T-helper 22 cell (primary cell): ENCODE results near the gene NOS1AP.
"Not testable (repeated sequence)": the region's sequence is repeated elsewhere in the genome, so short reads cannot be mapped to it uniquely, and the experiment has no call there.

Source experiments
- DNase-seq: peaks from one replicate; pipeline ENCODE4 v3.0.0-alpha.2; 2020; ENCODE audit warnings: low read depth

Gene NOS1AP

DNA sequence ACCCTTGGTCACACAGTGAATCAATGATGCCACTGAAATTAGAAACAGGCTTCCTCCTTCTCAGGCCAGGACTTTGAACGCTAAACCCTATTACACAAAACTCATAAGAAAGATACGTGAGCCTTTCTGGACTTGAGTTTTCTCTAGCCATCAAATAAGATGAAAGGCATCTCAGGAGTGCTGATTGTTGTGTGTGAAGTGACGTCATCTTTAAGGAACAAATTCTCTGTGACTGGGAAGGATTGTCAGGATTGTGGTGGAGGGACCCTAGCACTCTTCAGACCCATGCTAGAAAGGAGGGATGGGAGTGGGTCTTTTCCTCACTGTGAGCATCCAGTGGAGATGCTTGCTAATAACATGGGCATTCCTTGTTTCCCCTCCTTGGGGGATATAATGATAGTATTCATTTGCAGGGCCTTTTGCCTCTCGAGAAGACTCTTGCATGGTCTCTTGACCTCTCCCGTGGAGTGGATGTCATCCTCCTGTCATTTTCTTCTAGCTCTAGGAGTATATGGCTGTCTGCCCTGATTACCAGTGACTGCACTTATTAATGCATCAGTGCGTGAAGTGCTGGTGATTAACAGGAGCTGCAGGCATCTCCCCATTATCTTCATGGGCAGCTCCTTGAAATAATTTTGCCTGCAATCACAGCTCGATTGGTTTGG, 267.3 kb downstream of the NOS1AP start:
- DNase-seq, result no peak

DNA sequence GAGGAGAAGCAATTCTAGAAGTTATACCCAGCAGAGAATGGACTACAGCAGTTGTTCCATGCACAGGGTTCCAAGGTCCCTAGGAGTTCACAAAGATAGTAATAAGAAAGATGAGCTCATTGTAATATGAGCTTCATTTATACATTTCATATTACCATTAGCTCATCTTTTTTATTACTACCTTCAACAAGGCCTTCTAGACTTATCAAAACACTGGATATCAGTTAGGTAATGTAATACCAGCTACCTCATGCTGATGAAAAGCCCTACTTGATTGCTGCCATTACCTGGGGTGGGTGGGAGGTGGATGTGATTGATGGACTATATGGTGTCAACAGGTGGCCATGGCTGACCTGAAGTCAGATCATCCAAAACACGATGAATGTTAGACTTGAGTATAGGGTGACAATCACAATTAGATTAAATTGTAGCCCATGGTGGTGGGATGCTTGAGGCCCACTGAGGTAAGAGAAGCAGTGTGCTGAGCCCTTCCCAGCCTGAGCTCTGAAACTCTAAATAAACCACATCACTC, 273.0 kb downstream of the NOS1AP start:
- no peak for DNase-seq

DNA sequence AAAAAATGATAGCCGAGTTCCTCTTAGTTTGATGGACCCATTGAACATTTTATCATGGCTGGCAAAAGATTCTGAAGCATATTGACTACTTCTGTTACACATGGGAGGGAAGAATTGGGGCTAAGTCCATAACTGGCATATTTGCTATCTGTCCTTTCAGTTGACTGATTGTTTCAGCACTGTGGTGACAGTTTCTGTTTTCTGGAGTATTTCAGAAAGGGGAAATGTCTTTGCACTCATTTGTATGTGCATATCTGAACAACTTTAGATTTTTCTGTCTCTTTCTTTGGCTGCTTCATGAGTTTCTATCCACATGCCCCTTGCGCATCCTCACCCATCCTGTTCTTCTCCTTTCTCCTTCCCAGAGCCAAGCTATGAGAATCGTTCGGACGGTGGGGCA, 274.0 kb downstream of the NOS1AP start:
- DNase-seq, result no peak

DNA sequence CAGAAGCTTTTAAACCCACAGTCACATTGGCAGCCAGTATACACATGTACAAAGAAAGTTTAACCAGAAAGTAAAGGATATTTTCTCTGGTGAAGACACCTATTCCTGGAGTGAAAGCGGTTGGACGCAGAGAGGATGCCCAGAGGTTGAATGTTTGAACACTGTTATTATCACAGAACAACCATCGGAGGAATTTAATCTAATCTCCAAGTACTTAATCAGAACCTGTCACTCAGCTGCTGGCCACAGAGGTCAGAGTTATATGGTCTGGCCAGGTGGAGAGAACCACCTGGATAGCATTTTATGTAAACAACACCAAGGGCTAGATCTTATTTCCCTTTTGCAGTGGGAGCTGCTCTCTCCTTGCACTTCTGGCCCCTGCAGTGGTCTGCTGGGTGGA, 277.8 kb downstream of the NOS1AP start:
- DNase-seq, result no peak

DNA sequence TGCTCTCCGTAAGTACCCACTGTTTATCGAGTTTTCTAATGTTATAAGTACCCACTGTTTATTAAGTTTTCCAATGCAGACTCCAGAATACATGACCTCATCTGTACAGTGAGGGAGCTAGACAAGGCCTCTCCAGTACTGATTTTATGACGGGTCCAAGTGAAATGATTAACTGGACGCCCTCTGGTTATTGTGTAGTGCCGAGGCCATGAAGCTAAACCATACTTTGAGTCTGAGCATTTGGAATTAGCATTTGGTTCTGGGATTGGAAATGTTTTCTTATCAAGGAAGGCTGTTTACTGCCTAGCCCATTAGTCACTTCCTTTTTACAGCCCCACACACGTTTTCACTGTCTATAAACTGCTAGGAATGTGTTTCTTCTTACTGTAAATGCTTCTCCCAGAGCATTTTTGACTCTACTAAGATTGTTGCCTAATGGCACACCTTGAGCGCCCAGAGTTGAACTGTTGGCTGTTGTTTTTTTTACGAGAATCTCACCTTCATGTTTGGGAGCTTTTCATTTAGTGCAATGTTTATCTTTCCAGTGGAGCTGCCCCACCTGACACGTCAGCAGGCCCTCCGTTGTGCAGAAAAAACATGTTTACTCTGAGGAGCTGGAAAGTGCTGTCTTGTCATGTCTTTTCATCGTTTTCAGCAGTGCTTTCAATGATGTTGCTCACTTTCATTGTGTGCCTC, 280.3 kb downstream of the NOS1AP start:
- no peak for DNase-seq

DNA sequence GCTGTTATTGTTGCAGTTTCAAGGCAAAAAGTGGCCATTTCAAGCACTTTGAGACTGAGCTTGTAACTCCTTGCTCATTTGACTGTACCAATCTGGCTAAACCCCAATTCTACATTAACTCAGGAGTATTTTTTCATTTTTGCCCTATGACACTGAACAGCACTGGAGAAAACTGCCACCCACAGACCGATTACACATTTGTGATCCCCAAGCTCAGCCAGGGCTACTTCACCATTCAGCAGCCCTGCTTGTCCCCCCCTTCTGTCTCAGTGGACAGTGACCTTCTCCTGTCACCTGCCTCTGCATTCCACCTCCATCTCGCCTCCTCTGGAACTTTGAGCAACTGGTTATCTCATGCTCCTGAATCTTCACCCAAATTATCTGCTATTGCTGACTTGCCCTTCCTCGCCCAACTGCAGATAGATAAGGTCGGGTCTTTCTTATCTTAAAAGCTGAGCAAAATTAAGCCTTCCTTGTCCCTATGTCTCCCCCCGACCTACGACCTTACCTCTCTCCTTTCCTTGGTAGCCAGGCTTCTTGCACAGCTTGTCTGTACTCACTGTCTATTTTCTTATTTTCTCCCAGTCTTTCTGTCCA, 281.9 kb downstream of the NOS1AP start:
- no peak for DNase-seq

DNA sequence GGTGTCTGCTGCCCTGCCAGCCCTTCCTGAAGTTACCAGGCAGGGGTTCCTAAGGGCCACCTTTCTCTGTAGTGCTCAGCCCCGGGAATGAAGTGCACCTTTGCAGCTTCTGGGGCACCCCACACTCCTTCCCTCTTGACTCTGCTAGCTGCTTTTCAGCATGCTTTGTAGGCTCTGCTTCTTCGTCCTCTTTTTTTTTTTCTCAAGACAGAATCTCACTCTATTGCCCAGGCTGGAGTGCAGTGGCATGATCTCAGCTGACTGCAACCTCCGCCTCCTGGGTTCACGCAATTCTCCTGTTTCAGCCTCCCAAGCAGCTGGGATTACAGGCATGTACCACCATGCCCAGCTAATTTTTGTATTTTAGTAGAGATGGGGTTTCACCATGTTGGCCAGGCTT, 282.4 kb downstream of the NOS1AP start:
- not testable (repeated sequence) for DNase-seq

DNA sequence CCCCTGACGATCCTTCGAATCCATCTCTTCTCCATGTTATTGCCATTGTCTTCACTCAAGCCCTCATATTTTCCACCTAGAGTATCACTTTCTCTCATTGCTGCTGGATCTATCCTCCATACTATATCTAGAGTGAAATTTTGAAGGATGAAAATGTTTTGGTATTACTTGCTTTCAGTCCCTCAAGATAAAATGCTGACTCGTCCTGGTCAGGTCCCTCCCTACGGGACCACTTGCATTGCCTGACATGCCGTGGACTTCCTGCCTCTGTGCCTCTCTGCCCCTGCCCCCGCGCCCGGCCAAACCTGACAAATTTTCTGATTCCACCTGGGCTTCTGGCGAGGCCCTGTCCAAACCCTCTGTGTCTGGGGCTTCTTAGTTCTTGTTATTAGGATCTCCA, 283.6 kb downstream of the NOS1AP start:
- no peak for DNase-seq

DNA sequence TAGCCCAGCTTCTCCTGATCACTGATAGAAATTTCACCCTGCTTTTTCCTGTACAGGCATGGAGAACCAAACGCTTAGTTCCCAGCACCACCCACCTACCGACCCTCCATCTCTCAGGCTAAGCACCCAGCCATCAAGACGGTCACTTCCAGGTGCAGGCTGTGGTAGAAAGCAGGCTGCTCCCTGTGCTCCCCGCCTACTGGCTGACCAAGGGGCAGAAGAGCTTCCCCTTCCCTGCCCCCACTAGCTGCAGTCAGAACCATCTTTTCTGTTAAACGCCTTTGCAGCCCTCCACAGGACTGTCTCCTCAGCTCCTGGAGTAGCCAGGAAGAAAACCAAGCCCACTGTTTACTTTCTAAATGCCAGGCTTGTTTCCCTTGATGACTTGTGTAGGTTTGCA, 284.2 kb downstream of the NOS1AP start:
- no peak for DNase-seq

DNA sequence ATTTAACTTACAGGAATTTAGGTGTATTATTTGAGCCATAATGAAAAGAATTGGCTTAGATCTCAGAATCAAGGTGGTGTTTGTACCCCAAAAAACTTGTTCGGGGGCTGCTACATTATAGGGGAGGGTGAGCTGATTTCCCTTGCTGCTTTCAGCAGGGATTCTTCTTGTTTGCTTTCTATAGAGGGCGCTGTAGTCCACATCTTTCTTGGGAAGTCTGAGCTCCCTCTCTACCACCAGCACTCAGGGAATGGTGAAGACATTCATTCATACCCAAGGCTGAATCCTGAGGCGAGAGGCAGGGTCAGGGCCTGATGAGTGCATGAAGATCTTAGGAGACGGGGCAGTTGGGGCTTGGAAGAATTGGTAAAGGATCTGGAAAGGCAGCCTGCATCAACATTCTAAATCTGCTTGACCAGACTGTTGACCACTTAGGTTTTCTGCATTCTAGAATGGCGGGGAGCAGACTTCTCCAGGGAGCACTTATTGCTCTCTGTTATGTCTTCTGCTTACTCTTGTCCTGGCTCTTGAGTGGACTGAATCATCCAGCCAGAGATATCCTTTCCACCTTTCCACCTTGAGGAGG, 288.3 kb downstream of the NOS1AP start:
- DNase-seq, result no peak

DNA sequence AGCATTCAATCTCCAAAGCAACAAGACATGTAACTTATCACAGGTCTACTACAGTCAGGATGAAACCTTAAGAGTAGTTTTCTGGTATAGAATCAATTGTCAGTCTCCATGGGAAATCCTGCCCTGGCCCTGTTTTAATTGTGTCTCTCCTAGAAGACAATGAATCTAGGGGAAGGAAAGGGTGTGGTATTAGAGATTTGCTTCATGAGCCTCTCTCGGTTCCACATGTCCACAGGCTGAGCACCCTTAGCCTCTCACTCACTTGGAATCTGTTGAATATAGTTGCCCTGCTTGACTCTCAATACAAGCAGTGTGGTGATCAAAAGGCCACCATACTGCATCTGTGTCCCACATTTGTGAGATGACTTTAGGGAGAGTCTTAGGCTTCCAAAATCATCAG, 289.4 kb downstream of the NOS1AP start:
- no peak for DNase-seq

DNA sequence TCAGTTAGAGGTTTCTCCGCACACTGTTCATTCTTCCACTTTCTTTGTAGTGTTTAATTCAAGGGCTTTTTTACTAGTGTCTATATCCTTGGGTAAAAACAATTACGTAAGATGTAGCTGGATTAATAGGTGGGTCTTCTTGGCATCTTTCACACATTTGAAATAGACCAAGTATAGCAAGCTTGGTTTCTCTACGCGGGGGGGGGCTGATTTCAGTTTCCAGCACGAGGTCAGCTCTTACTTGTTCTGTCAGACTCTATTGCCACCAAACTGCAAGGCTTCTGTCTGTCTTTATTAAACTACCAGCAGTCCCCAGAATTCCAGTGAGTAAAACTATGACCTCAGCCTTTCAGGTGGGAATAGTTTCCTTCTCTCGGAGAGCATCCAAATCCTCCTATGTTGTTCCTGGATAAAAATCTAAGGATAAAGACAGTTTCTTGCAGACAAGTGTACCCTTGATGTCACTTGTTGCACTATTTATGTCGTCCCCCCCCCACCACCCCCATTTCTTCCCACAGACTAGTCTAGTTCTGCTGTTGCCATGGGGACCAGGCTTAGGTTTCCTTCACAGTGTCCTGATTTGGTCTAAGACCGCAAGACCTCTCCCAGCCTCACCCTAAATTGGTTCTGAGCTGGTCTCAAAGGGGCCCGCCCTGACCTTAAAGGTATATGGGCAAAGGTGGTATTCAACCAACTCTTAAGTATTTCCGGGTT, 290.2 kb downstream of the NOS1AP start:
- no peak for DNase-seq

DNA sequence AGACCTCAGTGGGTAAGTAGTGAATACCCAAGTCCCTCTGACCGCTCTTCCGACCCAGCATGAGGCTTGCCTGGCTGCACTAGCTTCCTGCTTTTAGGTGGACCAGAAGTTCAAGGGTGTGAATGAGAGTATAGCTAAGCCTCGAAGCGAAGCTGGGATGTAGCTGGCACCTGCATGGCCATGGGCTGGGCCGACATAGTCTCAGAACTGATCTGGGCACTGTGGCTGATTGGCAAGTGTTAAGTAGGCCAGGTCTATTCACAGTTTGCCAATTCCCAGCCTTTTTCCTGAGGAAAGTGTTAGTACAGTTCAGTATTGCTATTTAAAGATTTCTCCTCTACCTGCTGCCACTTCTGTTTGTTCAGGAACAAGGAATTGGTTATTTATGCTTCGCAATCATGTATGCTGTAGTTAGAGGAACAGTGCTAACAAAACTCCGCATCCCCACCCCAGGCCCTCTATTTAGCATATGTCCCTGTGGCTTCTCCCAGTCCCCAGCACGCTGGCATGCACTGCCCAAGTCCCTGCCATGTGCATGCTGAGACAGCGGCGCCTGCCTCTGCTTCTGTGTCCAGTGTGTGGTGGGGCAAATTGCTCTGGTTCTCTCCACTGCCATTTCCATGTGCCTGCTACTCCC, 290.9 kb downstream of the NOS1AP start:
- DNase-seq, result no peak

DNA sequence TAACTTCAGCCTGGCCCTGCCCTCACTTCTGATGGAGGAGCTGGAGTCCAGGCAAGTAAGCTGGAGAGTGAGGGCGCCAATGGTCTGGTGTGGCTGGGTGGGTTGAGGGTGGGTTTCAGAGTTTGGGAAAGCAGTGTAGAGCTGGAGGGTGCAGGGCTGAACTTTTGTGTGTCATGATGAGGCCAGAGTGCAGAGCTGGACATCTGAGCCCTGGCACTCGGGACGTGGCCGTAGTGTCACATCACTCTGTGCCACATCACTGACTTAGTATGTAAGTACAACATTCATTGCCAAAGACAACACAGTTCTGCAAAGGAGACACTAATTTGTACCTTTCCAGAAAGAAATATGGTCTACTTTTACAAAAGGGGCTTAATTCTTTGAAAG, 291.4 kb downstream of the NOS1AP start:
- no peak for DNase-seq

DNA sequence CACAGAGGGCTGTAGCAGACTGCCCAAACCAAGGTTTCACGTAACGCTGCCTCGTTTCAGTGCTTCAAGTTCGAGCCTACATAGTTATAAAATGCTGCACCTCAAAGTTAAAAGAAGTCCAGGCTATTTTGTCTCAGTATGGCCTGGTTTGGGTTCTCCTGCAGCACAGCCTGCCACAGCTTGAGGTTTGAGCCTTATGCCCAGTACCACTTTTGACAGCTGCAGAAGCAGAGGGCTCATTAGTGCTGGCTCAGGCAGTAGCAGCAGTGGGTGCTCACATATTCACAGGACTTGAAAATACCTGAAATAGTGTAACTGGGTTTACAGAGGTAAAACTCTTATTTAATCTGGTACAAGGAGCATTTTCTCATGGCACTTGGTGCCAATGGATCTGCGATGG, 291.9 kb downstream of the NOS1AP start:
- no peak for DNase-seq

DNA sequence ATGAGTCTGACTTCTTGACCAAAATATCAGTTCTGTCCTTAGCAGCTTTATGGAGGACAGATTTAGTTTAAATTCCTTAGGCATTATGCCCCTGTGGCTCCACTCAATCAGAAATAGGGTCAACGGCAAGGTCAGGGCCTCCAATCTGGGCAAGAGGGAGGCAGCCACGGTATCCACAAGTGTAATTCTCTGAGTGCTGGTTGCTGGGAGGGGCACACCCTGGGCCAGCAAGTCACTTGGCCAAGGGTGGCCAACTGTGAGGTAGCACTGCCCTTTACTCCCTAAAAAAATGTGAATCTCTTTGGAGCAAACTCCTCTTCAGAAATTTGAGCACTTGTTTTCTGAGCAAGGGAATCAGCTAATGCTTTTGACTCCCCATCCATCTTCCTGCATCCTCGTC, 294.3 kb downstream of the NOS1AP start:
- DNase-seq, result no peak

DNA sequence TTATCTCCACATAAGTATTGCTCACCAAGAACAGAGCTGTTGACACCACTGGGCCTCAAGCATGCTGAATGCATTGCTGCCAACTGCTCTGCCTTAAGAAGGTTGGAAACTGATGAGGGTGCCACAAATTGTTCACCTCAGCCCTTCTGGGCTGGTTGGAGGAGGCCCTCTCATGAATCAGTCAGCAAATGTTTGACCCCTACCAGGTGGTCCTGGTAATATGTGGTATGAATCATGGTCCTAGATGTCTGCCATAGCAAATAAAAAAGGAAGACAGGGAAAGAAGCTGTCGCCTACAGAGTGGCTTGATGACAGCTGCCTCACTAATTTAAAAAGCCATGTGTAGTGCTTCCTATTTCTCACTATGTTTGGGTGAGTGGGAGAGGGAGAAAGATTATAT, 295.0 kb downstream of the NOS1AP start:
- DNase-seq, result no peak

DNA sequence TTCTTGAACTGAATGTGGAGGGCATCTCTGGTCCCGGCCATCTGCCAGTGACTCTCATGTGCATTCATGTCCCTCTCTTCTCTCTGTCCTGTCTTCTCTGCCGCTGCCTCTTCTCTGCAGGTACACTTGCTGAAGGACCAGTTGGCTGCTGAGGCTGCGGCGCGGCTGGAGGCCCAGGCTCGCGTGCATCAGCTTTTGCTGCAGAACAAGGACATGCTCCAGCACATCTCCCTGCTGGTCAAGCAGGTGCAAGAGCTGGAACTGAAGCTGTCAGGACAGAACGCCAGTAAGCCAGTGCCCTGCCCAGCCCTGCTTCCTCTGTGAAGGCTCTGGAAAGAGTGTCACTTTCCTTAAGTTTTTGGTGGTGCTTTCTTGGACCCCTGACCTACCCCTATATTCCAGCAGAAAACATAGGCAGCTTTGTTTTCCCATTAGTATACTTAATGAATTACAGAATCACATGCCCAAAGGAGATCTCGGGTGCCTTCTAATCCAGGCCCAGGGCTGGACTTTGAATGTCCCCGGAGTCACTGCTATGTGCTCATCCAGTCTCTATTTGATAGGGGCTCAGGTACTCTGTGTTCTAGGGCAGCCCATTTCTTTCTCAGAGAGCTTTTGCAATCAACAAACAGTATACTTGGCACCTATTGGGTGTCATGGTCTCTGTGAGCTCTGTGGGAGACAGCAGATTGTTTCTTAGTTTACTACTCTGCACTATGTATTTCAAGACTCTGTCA, 296.0 kb downstream of the NOS1AP start:
- DNase-seq, result no peak

DNA sequence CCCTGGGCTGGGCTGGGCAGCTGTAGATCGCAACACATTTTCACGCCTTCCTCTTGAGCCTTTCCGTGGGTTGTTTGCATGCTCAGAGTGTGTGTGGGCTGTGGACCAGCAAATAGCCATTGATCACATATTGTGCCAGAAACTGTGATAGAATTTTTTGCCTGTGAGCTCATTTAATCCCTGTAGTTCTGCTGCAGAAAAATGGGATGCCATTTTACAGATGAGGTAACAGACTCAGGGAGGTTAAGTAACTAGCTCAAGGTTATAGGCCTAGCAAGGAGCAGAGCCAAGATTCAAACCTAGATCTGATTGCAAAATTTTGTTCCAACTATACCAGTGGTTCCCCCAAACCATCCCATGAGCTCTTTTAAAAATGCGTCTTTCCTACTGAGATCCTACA, 296.7 kb downstream of the NOS1AP start:
- no peak for DNase-seq

DNA sequence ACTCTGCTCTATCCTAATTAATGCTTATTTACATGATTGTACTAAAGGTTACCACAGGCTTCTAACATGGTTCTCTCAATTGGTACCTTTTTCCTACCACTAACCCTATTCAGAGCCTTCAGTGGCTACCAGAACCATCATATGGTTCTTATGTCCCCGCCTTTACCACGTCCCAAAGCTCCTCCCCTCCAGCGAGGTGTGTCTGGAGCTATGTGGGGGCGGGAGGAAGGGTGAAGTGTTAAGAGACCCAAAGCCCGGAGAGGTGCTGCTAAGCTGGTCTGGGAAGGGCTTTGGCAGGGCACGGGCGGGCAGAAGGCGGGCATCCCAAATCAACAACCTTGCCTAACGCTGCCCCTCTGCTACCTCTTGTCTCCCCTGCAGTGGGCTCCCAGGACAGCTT, 297.2 kb downstream of the NOS1AP start:
- DNase-seq, result no peak

DNA sequence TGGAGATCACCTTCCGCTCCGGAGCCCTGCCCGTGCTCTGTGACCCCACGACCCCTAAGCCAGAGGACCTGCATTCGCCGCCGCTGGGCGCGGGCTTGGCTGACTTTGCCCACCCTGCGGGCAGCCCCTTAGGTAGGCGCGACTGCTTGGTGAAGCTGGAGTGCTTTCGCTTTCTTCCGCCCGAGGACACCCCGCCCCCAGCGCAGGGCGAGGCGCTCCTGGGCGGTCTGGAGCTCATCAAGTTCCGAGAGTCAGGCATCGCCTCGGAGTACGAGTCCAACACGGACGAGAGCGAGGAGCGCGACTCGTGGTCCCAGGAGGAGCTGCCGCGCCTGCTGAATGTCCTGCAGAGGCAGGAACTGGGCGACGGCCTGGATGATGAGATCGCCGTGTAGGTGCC, 297.6 kb downstream of the NOS1AP start:
- DNase-seq, result no peak
